D341Med (cell line): ENCODE results near the gene RAB26.
A peak's percentile ranks its signal among the peaks of the same experiment; 100 is the strongest.
"Not testable (repeated sequence)": the region's sequence is repeated elsewhere in the genome, so short reads cannot be mapped to it uniquely, and the experiment has no call there.

Experiments
- DNase-seq: peaks from one replicate; pipeline ENCODE4 v3.0.0; 2012; ENCODE audit warnings: low spot score

RAB26 gene, protein sequence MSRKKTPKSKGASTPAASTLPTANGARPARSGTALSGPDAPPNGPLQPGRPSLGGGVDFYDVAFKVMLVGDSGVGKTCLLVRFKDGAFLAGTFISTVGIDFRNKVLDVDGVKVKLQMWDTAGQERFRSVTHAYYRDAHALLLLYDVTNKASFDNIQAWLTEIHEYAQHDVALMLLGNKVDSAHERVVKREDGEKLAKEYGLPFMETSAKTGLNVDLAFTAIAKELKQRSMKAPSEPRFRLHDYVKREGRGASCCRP

GRCh38 chr16:2147981-2148671, at the start of gene RAB26:
RAB26 (plus strand) TSS chr16:2148625; CDS start chr16:2148784, 159 bp downstream.
- DNase-seq, result peak; percentile 87

- not testable (repeated sequence) for DNase-seq
These were observed 46.8 kb upstream of the RAB26 start for GRCh38 chr16:2101581-2101980.

DNA sequence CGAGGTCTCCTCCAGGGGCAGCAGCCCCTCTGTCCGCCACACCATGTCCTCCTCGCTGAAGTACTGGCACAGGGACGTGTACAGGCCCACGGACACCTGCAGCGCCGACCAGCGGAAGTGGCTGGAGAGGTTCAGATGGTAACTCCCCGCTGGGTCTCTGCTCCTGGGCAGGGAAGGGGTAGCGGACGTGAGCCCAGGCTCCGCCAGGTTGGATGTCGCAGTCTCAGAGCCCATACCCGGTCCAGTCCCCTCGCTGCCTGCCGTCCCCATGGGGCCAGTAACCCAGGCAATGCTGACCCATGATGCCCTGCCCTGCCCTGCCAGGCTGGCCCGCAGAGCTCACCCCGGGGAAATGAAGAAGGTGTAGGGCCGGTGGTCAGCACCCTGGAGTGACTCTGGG, 46.0 kb upstream of the RAB26 start:
- DNase-seq, result no peak

GRCh38 chr16:2104464-2104863, 44.0 kb upstream of the RAB26 start:
- DNase-seq, result not testable (repeated sequence)

DNA sequence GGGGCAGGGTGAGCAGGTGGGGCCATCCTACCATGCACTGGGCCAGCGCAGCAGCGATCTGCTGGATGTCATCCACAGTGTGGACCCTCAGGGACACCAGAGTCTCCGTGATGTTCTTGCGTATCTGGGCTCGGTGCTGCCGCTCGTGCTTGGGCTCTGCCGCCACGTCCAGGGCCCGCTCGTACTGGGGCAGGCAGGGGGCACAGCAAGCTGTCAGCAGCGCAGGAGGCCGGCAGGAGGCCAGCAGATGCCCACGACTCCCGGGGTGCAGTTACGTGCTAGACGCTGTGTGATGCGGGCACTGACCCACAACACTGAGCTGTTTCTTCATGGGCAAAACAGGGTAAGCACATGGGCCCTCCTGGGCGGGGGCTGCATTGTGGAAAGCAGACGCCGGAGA, 43.1 kb upstream of the RAB26 start:
- not testable (repeated sequence) for DNase-seq

DNA sequence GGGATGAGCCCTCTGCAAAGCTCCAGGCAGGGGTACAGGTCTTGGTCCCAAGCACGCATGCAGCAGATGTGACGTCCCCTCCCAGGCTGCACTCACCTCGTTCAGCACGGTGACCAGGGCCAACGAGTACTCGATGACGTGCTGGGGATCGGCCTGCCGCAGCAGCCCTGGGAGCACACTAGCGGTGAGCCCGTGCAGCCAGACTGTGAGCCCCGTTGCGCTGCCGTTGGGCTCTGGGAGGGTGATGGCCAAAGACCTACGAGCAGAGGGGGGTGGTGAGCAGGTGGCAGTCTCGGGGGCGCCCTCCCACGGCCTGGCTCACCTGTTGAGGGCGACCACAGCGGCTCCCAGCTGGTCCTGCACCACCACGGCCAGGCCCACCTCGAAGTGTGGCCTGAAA, 42.7 kb upstream of the RAB26 start:
- DNase-seq, result peak; percentile 39

- DNase-seq, result not testable (repeated sequence)
These were observed 42.2 kb upstream of the RAB26 start for GRCh38 chr16:2106211-2106610.

DNA sequence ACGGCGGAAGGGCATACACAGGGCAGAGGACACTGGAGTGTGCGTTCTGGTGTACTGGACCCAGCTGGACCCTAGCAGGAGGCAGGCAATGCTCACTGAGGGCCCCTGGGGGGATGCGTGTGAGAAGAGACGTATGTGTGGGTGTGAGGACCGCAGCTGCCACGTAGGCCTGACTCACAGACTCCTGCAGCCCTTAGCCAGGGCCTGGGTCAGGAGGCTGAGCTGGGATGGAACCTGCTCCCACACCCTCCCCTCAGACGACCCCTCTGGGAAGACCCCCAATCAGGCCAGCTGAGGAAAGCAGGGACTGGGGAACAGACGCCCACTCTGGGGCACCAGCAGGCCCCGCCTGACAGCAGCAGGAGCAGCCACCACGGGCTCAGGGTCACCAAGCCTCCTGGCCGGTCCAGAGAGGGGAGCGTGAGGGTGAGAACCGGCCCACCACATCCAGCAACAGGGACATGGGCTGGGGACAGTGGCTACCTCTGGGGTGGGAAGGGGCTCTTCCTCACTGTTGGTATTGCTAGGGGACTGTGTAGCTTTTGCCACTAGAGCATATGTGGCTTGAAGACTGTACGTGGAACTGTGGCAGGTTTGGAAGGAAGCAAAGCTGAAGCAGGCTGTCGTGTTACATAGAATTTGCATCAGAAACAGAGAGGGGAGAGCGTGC, 41.2 kb upstream of the RAB26 start:
- DNase-seq, result not testable (repeated sequence)

GRCh38 chr16:2107791-2108125, 40.7 kb upstream of the RAB26 start:
- not testable (repeated sequence) for DNase-seq

- not testable (repeated sequence) for DNase-seq
These were observed 39.8 kb upstream of the RAB26 start for GRCh38 chr16:2108446-2109270.

DNA sequence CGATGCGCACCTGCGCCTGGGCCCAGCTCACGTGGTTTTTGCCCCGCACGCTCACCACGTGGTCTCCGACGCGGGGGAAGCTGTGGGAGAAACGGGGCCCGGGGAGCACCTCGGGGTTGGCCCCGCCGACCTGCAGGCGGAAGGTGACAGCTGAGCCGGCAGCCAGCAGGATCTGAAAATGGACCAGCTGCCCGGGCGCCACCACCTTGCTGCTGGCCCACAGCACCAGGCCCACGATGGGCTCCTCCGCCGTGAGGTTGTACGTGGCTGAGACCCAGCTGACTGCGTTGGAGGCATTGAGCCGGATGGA, 39.2 kb upstream of the RAB26 start:
- DNase-seq, result not testable (repeated sequence)

DNA sequence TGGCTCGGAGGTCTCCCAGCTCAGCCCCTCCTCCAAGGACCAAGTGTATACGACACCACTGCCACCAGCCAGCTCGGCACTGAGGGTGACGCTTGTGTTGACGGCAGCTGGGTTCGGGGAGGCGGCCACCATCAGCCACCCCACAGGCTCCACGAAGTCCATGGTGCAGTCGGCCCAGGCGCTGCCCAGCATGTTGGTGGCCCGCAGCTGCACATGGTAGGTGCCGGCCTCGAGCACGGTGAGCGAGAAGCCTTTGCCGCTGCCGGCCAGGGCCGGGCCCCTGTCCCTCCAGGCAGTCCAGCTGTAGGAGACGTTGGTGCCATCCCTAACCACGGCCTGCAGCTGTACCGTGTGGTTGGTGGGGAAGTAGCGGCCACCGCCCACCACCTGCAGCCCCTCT, 38.6 kb upstream of the RAB26 start:
- DNase-seq, result not testable (repeated sequence)

- DNase-seq, result not testable (repeated sequence)
These were observed 38.0 kb upstream of the RAB26 start for GRCh38 chr16:2110332-2111008.

GRCh38 chr16:2111009-2111353, 37.4 kb upstream of the RAB26 start:
- not testable (repeated sequence) for DNase-seq

GRCh38 chr16:2111412-2112335, 36.8 kb upstream of the RAB26 start:
- not testable (repeated sequence) for DNase-seq

DNA sequence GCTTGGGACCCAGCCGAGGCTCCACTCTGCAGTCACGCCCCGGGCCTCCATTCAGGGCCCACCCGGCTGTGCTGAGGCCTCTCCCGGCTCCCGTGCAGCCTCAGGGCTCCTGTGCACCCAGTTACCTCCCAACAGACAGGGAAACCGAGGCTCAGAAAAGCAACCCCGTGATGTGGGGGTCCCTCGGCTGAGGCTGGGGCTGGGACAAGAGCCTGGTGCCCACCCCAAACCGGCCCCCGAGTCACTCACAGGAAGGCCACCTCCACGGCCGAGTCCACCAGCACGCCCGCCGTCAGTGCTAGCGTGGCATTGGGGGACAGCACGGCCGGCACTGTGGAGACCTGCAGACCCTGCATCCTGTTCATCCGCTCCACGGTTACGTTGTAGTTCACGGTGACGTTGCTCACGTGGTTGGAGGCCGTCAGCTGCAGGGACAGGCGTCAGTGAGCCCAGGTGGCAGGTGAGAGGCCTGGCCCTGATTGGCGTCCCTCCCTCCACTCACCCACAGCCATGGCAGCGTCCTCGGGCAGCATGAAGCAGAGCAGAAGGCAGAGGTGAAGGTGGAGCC, 35.8 kb upstream of the RAB26 start:
- DNase-seq, result not testable (repeated sequence)

DNA sequence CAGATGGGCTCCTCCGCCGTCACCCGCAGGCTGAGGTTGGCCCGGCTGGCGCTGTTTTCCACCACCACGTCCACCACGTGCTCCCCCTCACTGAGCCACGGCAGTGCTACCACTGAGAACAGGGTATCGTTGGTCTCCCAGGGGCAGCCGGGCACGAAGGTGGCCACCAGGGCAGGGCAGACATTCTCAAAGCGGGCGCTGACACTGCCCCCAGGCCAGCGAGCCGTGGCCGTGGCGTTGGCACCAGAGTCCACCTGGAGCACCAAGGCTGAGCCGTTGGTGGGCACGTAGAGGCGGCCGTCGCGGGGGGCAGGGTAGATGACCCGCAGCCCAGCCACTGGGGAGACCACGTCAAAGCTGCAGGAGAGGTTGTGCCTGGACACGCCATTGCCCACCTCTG, 34.2 kb upstream of the RAB26 start:
- not testable (repeated sequence) for DNase-seq

DNA sequence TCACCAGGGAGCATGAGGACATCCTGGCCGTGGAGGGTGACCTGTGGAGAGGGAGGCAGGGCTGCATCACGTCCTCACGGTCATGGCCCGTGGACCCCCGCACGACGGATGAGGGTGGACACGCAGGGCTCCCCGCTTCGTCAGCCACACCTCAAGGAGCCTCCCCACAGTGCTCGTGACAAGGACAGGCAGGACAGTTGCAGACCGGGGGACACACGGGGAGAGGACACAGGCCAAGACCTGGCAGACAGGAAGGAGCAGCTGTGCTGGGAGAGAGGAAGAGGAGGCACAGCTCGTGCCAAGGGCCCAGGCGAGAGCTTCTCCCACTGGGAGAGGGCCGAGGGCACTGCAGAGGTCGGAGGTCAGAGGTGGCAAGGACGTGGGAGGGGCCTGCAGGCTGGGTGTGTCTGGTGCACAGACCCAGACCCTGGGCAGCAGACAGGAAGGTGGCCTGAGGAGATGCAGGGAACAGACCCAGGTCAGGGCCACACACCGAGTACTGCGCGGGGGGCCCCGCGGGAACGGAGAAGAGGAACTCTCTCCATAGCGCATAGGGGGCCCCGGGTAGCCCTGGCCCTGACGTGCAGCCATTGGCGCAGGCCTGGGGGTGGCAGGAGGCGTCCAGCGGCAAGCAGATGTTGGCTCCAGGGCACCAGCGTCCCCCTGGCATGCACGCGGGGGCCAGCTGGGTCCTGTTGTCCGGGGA, 33.4 kb upstream of the RAB26 start:
- not testable (repeated sequence) for DNase-seq

DNA sequence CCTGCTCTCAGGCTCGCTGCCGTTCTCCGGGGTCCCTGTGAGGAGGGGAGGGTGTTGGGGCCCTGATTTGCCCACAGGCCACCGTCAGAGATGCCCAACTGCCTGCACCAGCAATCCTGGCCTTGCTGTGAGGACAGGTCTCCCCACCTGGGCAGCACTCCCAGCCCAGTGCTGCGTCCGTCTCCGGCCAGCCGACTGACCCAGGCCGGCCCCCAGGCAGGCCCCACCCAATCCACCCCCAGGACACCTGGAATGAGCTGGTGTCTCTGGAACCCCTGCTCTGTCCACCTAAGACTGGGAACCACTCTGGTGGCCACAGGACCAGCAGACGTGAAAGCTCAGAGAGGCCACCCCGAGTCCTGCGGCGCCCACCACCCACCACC, 32.8 kb upstream of the RAB26 start:
- no peak for DNase-seq

DNA sequence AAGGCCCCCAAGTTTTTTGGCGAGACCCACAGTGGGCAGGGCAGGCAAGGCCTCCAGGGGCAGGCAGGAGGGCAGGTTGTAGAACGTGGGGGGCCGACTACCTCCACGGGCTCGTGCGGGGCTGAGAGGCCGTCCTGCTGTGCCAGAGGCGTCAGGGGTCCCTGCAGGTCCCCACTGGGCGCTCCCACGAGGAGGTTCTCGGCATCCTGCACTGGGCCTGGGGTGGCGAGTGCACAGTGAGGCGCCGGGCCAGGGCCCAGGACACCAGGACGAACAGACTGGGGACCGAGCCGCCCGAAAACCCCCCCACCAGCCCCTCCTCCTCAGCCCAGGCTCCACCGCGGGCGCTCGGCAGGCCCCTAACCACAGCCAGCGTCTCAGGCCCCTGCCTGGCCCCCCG, 32.0 kb upstream of the RAB26 start:
- DNase-seq, result not testable (repeated sequence)
